Activated CD8-positive, alpha-beta memory T cell treated with anti-CD3 and anti-CD28 coated beads for 24 hours (primary cell): ENCODE measurements around the gene HORMAD1.
A peak's percentile ranks its signal among the peaks of the same experiment; 100 is the strongest.
"Not testable (repeated sequence)": the region's sequence is repeated elsewhere in the genome, so short reads cannot be mapped to it uniquely, and the experiment has no call there.

Experiments used
- DNase-seq: peaks from one replicate; pipeline ENCODE4 v3.0.0-alpha.2; 2020

Gene HORMAD1

DNA sequence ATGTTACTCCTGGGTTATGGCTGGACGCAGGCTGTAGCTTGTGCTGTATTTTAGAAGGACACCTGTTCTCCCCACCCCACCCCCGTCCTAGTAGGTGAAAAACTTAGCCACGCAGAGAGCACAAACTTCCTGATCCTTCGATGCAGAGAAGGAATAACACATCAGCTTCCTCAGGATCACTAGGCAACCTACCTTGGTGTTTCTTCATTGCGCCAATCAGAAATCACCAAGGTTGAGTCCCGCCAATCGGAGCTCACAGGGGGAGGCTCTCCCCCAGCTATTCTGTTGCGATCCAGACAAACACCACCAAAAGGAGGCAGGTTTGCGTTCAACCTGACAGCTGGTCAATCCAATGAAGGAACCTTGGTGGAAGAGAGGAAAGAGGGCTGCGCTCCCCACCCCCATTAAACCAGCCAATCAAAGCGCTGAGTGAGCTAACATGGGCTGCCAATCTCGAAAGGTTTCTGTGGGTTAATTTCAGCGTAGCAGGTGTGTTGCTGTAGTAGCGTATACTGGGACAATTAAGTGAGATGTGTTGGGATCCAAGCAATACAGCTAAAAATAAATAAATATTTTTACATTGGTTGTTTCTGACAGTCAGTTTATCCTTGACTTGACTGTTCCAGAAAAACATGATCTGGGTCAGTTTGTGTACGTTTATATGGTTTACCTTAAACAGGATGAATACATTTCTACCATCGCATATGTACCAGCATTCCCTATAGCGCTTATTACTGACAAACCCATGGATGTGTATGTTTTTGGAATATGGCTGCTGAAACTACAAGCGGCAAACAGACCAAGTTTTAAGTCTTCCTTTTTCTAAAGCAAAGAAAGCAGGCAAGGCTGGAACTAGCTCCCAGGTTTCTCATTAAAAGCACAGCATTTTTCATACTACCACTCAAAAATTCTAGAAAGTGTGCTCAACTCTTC, 23.4 kb downstream of the HORMAD1 start, which contains the start of gene GOLPH3L:
TSS of gene GOLPH3L (minus strand) at position 160 of the 933 bp plus-strand sequence. CDS start 2,316 bp downstream, outside the sequence.
- peak; percentile 88 for DNase-seq

- DNase-seq, result no peak
Observed at GRCh38 chr1:150696590-150696989, 24.1 kb downstream of the HORMAD1 start.

GRCh38 chr1:150696162-150696561, 24.5 kb downstream of the HORMAD1 start:
- no peak for DNase-seq

DNA sequence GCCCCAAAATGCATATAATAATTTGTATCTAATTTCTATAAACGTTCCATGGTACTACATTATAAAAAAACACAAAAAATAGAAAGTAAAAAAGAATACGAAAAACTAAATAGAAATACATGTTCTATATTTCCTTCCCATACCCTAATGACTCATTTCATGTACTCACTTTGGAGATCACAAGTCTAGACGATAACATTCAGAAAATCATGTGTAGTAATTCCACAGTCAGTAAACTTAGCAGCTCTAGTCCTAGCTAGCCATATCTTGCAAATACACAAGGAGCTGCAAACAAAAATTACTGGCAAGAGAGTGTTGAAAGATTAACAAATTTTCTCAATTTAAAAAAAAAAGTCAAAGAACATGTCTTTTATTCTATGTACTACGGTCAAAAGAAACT, 25.1 kb downstream of the HORMAD1 start:
- DNase-seq, result no peak

GRCh38 chr1:150692720-150693119, 28.0 kb downstream of the HORMAD1 start:
- DNase-seq, result no peak

GRCh38 chr1:150688763-150689162, 31.9 kb downstream of the HORMAD1 start:
- DNase-seq, result no peak

DNA sequence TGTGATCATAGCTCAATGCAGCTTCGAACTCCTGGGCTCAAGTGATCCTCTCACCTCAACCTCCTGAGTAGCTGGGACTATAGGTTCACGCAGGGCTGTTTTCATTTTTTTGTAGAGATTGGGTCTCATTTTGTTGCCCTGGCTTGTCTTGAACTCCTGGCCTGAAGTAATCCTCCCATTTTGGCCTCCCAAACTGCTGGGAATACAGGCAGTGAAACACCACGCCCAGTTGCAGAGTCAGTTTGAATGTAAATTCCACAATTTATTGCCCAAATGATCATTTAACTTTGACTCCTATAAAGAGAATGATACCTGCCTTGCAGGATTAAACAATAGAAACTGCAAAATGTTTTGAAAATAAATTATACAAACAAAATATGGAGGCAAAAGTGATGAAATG, 34.4 kb downstream of the HORMAD1 start:
- DNase-seq, result no peak

GRCh38 chr1:150683914-150684313, 36.8 kb downstream of the HORMAD1 start:
- no peak for DNase-seq

DNA sequence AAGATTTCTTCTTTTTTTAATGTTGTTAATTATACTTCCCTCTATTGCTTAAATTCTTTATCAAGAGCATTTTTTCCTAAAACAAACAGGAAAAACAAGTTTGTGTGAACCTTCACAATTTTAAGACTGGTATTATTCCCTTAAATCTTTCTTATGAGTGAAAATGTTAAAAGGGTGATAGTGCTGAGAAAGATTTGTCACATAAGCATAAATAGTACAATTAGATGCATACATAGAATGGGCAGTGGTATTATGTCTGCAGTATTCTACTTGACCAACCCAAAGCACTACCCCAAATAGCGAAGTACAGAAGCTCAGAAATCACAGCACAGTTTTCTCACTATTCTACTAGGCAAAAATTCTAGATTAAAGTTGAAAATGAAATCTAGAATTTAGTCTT, 41.7 kb downstream of the HORMAD1 start:
- DNase-seq, result no peak

DNA sequence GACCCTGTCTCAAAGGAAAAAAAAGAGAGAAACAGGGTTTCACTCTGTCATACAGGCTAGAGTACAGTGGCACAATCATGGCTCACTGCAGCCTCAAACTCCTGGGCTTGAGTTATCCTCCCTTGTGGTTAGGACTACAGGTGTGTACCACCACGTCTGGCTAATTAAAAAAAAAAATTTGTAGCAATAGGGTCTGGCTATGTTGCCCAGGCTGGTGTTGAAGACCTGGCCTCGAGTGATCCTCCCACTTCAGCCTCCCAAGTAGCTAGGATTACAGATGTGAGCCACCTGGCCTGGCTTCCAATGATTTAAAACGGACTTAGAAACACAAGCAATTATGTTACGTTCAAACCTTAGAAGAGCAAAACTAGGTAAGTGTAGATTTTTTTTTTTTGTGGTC, 45.8 kb downstream of the HORMAD1 start:
- no peak for DNase-seq

DNA sequence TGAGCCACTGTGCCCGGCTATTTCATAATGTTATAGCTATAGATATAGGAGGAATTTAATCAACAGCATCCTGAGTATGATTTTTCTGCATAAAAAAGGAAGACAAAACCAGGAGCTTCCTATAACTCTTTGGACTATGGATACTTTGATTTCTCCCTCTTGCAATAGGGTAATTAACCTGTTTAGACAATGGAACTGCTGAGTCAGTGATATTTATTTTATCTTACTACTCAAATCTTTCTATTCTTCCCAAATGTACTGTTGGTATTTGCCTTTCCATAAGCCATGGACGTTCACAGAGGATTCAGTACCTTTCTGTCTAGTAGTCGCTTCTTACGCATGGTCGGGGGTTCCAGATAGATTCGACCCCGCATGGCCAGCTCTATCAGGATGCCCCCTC, 57.4 kb downstream of the HORMAD1 start:
- no peak for DNase-seq

DNA sequence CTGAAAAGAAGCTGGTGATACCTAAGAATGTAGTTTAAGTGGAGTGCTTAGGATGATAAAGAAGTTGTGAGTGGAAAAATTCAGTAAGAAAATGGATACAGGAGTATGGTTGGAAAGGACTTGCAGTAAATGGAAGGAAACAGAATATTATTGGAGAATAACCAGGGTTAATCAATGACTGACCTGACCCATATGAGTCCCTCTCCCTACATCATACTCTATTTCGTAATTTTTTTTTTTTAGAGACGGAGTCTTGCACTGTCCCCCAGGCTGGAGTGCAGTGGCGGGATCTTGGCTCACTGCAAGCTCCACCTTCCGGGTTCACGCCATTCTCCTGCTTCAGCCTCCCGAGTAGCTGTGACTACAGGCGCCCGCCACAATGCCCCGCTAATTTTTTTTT, 57.9 kb downstream of the HORMAD1 start:
- no peak for DNase-seq

DNA sequence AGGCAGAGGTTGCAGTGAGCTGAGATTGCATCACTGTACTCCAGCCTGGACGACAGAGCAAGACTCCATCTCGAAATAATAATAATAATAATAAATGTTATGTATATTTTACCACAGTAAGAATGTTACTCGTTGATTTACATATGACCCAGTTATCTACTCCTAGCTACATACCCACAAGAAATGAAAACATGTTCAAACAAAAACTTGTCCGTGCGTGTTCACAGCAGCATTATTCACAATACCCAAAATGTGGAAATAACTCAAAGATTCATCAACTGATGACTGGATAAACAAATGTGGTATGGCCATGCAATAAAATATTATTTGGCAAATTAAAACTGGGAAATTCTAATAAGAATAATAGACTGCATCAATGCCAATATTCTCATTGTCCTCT, 59.5 kb downstream of the HORMAD1 start:
- DNase-seq, result no peak

- DNase-seq, result no peak
Observed at GRCh38 chr1:150660584-150660983, 60.1 kb downstream of the HORMAD1 start.

DNA sequence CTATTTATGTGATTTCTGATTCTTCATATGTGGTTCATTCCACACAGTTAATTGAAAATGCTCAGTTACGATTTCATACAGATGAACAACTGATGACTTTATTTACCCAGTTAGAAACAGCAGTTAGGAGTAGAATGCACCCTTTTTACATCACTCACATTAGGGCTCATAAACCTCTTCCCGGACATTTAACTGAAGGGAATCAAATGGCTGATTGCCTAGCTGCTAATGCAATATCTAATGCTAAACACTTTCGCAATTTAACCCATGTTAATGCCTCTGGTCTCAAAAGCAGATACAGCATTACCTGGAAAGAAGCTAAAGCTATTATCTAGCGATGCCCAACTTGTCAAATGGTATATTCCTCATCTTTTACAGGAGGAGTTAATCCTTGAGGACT, 63.6 kb downstream of the HORMAD1 start:
- DNase-seq, result not testable (repeated sequence)

DNA sequence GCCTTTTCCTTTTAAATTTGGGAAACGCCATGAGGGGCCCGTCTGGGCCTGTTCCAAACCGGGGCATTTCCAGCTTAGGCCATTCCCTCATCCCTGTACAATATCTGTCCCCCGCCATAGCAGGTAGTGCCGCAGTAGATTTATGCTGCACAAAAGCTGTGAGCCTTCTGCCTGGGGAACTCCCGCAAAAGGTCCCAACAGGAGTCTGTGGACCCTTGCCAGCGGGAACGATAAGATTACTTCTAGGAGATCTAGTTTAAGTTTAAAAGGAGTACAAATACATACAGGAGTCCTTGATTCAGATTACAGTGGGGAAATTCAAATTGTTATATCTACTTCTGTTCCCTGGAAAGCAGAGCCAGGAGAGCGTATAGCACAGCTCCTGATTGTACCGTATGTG, 66.1 kb downstream of the HORMAD1 start:
- DNase-seq, result not testable (repeated sequence)

- DNase-seq, result no peak
Observed at GRCh38 chr1:150650193-150650592, 70.5 kb downstream of the HORMAD1 start.

DNA sequence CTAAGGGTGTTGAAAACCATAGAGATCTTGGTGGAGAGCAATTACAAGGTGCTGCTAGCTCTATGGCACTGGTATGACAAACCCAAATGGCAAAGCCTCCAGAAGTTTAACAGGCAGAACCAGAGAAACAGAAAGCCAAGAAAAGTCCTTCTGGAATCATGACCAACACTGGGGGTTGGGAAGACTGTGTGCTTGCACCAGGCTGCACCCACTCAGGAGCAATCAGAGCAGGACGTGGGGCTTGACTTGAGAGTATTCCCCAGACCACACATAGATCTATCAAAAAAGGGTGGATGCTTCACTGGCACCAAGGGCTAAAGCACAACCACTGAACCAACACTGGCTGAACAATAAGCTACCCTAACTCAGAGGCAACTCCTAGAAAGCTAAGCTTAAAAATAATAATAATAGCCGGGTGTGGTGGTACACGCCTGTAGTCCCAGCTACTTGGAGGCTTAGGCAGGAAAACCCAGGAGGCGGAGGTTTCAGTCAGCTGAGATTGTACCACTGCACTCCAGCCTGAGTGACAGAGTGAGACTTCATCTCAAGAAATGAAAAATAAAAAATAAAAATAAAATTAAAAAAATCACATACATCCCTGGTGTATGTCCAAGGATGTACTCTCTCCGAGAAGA, 71.1 kb downstream of the HORMAD1 start:
- no peak for DNase-seq
